GM19023 (cell line): ENCODE data around the gene PLD3.
A peak's percentile ranks its signal among the peaks of the same experiment; 100 is the strongest.
"Not testable (repeated sequence)": the region's sequence is repeated elsewhere in the genome, so short reads cannot be mapped to it uniquely, and the experiment has no call there.

Experiments
- ATAC-seq: cut with Tn5 transposase; IDR thresholded peaks from one replicate; pipeline ENCODE4 v1.9.1; 2021; ENCODE audit warnings: mild to moderate bottlenecking, moderate library complexity; ENCODE audit not compliant: unreplicated experiment

Gene PLD3

DNA sequence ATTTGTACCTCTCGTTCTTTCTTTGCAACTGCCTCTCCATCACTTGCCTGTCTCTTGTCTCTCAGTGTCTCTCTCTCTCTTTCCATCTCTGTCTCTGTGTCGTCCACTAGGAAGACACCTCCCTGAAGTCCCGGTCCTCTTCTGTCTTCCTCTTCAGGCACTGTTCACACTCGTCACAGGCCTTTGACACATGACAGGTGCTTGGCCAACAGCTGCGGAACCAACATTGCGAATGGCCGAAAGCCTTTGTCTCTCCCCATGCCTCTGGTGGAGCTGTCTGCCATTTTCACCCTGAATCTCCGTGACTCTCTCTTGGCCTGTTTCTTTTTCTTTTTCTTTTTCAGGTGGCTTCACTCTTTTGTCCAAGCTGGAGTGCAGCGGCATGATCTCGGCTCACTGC, 38.7 kb downstream of the PLD3 start:
- ATAC-seq, result no peak

DNA sequence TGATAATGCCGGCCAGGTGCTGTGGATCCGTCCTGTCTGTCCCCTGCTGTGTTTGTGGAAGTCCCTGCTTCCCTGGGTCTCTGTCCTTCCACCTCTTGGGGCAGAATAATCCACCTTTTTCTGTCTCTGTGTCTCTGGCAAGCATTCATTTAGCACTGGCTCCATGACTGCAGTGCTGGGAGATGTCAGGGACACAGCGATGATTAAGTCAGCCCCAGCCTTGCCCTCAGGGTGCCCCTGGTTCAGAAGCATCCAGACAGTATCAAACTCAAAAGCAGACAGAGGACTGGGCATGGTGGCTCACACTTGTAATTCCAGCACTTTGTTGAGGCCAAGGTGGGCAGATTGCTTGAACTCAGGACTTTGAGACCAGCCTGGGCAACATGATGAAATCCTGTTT, 40.0 kb downstream of the PLD3 start:
- ATAC-seq, result no peak

DNA sequence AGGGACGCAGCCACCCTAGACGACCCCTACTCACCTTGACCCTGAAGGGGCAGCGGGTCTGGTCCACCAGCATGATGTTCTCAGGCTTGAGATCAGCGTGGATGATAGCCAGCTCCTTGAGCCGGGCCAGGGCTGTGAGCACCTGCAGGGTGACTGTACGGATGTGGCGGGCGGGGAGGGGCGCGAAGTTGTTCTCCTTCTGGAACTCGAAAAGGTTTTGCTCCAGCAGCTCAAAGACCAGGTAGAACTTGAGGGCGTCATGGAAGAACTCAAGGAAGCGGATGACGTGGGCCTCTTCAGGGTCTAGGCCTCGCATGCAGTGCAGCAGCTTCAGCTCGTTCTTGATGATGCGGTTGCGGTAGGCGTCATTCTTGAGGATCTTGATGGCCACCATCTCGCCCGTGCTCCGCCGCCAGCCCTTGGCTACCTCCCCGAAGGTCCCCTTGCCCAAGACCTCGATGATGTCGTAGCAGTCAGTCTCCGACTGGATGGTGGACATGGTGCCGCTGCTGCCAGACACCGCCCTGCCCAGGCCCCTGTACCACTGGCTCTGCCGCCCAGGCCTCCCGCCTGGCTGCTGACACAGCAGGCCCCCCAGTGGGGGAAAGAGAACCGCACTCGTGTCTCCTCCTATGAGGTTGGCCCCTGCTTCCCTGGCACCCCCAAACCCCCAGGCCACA, 41.0 kb downstream of the PLD3 start:
- ATAC-seq, result no peak

DNA sequence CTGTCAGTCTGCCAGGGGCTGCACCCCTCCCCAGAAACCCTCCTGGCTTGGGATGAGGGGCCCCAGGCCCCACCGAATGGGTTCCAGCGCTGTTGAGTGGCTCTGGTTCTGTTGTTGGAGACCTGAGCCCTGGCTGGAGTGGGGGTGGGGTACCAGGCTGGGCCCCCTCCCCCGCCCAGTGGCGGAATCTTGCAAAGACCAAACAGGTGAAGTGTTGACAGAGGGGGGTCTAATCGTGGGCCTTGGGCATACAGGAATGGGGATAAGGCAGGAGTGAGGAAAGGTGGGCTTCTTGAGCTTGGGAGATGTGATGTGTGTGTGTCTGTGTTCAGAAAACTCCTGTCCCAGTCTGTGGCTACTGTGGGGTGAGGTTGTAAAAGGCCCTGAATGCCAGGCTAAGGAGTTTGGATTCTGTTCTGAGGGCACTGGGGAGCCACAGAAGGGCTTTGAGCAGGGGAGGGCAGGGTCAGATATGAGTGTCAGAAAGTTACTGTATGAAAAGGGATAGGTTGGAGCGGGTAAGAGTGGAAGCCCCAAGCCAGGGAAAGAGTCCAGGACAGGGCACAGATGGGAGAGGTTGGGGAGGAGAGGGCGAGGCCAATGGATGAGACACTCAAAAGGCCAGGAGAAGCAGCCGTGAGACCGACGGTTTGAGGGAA, 41.7 kb downstream of the PLD3 start, which contains the start of gene HIPK4:
TSS of gene HIPK4 (minus strand) at position 98 of the 659 bp plus-strand sequence. CDS start 279 bp downstream, outside the sequence.
- ATAC-seq, result no peak

DNA sequence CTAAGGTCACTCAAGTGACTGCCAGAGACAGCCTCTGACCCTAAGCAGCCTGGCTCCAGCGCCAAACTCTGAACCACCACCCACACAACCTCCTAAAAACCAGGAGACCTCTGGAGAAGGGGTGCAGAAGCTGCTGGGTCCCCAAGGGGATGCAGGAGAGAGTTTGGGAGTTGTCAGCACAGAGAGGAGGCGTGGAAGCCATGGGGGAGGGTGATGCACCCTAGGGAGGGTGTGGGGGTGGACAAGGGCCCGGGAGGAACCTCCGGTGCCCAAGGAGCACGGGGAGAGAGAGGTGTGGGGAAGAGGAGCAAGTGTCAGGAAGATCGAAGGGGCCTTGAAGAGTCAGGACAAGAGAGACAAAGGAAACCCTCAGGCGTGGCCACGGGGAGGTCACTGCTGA, 43.6 kb downstream of the PLD3 start:
- ATAC-seq, result no peak

DNA sequence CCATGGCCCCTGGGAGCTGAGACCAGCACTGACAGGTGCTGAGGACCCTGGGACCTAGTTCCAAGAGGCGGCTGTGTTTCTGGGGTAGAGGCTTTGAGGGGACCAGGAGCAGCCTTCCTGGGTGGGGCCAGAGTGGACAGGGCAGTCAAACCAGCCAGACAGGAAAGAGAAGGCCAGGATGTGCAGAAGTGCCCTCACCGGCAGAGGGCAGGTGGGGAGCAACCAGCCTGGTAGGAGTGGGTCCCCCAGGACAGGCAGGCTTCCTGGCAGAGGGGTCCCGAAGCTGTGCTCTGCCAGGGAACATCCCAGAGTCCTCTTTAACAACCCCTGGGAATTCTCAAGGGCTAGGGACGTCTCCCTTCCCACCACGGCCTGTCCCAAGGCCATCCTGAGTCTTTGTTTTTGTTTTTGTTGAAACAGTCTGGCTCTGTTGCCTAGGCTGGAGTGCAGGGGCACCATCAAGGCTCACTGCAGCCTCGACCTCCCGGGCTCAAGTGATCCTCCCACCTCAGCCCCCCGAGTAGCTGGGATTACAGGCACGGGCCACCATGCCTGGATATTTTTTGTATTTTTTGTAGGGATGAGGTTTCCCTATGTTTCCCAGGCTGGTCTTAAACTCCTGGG, 44.5 kb downstream of the PLD3 start:
- no peak for ATAC-seq

DNA sequence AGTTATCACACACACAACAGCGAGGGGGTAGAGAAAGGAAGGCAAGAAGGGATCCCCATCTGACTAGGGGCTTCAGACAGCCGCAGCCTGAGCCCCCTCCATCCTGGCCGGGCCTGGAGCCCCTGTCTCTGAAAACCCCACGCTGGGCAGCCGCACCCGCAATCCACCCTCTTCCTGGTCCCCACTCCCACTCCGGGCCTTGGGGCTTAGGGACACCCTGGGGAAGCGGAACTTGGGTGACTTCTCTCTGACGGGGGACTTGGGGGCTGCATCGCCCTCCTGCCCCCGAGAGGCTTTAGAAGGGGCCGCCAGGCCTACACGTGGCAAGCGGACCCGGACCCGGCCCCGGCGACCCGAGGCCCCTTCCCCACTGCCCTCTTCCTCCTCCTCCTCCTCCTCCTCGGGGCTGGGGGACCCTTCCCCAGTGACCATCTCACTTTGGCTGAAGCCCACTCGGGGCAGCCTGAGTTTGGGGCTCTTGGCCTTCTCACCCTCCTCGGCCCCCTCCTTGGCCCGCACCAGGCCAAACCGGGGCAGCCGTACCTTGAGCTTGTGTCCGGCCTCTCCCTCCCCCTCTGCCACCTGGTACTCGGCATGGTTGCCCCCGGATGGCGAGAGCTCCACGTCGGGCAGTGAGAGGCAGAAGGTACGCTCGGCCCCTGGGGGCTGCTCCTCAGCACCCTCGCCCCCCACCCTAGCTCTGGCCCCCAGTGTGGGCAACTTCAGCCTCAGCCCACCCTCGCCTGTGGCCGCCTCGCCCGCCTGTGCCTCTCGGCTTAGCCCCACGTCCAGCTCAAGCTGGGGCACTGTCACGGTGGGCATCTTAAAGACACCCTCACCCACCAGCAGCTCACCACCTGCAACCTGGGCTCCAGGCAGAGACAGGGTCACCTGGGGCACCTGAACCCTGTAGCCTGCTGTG, 45.7 kb downstream of the PLD3 start:
- no peak for ATAC-seq

DNA sequence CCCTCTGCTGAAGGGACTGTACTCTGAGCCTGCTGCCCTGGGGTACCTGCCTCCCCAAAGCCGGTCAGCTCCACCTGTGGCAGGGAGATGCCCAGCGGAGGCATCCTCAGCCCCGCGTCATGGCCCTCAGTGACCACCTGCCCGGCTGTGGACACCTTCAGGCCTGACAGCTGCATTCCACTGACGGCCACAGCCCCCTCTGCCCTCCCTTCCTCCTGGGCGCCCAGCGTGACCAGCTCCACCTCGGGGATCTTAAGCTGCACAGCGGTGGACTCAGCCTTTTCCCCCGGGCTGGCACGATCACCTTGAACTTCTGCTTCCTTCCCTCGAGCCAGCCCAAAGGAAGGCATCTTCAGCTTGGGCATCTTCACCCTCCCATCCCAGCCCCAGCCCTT, 46.3 kb downstream of the PLD3 start:
- no peak for ATAC-seq

DNA sequence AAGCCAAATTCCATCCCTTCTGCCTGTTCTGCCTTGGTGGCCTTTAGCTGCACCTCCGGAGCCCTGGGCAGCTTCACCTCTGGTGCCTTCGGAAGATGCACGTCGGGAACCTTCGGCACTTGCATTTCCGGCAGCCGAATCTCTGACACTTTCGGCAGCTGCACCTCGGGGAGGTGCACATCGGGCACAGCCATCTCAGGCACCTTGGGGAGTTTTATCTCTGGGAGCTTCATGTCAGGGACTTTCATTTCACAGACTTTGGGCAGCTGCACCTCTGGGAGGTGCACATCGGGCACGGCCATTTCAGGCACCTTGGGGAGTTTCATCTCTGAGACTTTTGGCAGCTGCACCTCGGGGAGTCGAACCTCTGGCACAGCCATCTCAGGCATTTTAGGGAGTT, 47.5 kb downstream of the PLD3 start:
- no peak for ATAC-seq

DNA sequence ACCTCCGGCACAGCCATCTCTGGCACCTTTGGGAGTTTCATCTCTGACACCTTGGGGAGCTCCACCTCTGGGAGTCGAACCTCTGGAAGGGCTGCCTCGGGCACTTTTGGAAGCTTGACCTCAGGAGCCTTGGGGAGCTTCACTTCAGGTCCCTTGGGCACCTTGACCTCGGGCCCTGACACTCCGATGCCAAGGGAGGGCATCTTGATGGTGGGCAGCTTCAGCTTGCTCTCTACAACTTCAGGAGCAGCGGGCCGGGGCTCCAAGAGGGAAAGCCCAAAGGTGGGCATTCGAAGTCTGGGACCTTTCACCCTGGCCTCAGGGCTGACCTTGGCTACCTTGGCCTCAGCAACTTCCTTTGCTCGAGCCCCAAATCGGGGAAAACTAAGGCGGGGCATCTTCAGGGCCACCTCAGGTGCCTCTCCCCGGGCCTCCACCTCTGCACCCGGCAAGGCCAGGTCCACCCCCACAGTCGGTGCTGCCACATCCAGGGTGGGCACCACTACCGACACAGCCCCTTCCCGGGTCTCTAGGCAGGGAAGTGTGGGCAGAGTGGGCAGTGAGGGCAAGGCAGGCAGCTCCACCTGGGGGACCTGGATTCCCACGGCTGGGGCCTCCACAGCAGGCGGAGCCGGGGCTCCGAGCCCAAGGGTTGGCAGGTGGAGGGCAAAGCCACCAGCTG, 48.5 kb downstream of the PLD3 start:
- no peak for ATAC-seq

DNA sequence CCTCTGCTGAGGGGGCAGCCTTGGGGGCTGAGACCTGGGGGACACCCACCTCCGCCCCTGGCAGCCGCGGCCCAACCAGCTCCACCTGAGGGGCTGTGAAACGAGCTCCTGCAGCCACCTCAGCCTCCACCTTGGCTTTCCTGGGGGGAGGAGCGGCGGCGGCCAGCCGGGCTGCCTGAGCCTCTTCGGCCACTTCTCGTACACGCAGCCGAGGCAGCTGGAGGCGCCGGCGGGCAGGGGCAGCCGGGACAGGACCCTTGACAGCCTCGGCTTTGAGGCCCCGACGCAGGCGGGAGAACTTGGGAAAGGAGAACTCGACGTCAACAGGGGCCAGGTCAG, 49.0 kb downstream of the PLD3 start:
- ATAC-seq, result no peak

DNA sequence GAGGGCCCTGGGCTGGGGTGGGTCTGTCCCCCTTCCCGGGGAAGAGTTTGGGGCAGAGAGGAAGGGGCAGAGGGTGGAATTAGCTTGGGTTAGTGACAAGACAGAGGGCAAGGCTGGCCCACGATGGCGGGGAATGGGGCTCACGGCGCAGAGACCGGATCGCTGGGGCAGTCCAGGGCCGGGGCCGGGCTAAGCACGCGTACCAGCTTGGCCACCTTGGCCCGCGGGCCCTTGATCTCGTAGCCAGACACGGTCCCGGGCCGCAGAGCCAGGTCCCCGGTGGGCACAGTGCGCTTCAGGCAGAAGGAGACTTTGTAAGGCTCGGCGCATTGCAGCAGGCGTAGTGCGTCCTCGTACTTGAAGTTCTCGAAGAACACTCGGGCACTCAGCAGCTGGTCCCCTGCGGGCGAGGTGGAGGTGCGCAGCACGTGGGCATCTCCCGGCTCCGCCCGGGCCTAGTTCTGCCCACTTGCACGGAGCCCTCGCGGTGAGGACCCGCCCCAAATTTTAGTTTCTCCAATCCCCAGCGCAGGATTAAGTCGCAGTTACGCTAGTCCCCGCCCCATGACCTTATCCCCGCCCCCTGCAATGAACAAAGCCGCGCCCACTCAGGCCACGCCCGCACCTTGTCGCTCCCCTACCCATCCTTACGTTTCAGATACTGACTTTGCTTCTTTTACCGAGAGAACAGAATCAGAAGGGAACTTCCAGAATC, 50.1 kb downstream of the PLD3 start:
- no peak for ATAC-seq

DNA sequence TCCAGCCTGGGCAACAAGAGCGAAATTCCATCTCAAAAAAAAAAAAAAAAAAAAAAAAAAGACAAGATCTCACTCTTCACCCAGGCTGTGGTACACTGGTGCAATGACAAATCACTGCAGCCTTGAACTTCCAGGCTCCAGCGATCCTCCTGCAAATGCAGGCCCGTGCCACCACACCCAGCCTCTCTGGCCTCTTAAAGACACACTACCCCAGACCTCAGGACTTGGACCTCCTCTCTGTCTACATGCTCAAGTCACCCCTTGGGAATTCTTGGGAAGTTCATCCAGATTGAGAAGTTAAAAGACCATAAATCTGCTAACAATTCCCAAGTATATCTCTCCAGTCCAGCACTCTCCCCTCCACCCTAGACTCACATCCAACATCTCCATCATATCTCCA, 52.1 kb downstream of the PLD3 start:
- ATAC-seq, result no peak

DNA sequence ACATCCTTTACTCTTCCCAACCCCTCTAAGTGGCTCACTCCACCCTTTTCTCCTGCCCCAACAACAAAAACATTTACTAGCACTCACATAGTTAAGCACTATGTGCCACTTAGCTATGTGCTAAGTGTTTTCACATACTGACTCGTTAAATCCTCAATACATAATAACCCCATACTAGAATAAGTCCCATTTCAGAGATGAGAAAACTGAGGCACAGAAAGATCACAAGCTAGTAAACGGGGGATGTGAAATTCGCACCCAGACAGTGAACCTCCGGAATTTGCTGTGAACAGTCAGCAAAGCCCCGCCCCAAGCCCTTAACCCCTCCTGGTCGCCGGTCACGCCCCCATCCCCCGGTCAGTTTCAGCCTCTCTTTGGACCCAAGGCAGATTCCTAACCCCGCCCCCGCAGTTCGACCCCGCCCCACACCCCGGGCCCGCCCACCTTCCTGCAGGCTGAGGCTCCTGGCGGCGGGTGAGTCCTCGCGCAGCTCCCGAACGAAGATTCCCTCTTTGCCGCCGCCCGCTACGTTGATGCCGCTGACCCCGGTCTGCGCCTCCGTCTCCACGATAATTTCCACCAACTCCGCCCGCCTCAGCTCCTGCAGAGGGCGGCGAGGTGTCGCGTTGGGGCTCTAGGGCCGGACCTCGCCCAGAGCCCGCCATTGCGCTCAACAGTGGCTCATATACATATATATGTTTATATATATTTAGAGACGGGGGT, 54.9 kb downstream of the PLD3 start:
- peak; percentile 69 for ATAC-seq

DNA sequence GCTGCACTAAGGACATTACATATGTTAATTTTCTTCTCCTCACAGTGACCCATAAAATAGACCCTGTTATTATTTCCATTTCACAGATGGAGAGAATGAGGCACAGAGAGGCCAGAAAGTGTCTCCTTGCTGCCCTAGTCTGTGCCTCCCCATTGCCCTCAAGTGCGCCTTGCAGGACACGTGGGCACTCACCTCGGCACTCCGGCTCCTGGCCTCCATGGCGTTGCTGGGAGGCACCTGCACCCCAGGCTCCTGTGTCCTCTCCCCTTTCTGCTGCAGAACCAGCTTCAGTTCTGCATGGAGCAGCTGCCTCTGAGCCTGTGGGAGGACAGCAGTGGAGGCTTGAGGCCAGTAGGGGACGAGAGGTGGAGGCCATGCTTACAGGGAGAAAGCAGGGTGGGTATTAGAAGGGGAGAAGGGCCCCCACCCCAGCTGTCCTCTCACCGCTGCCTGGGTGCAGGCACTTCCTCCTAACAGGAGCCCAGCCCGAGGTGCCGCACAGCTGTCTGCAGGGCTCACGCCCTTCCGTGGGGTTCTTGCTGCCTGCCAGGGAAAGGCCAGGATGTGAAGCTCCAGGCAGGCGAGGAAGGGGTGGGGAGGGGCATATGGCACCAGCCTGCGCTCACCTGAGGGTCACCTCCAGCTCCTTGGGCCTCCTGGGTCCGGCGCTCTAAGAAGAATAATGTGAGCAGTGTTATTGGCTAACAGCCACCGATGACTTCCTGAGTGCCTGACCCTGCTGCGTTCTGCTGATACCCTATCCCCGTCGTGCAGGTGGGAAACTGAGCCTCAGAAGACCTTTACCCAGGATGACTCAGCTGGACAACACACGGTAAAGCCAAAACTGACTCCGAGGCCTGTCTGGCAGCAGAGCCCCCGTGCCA, 59.5 kb downstream of the PLD3 start:
- no peak for ATAC-seq

DNA sequence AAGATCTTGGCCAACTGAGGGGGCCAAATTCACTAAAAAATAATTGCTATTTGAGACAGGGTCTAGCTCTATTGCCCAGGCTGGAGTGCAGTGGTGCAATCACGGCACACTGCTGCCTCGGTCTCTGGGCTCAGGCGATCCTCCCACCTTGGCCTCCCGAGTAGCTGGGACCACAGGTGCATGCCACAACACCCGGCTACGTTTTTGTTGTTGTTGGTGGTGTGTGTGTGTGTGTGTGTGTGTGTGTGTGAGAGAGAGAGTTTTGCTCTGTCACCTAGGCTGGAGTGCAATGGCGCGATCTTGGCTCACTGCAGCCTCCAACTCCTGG, 60.1 kb downstream of the PLD3 start:
- not testable (repeated sequence) for ATAC-seq

DNA sequence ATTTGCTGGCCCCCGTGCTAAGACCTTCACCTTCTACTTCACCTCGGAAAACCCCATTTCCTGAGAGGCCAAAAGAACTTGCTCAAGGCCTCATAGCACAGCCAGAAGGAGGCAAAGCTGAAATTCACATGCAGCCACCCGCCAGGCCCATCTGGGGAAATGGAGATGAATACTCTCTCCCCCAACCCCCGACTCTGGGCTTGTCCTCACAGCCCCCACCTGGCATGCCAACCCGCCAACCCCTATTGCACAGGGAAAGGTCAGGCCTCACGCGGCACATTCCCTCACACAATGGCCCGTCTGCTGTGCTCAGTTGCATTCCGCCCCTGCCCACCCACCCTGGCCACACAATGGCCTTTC, 61.5 kb downstream of the PLD3 start:
- ATAC-seq, result no peak

DNA sequence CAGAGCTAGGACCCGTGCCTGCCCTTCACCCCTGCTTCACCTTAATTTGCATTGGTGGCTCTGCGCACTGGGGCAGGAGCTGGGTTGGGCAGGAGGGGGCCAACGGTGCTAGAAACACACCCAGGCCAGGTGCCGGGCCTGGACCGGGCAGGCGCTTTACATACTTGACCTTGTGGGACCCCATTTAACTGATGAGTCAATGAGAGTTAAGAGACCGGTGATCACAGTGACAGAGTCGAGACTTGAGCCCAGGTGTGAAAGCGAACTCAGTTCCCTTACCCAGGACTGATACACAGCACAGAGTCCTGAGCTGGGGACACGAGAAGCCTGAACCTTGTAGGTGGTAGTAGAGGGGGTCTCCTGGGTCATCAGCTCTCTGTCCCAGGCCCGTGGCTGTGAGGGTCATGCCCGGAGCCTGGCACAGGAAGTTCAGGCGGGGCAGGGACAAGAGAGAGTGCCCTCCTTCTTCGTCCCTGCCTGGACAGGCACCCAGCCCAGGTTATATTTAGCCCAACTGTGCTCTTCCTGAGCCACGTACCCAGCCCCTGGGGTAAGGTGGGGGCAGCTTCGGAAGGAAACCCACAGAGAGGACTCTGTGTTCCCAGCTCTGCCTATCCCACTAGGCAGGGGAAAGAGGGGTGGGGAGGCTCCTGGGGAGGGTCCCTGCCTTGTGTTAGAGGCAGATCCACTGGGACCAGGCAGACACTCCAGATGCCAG, 62.8 kb downstream of the PLD3 start:
- ATAC-seq, result no peak
